H9 (cell line): Measurements from ENCODE around the gene SLC22A3. TPM values are rescaled to one million over a fixed set of nuclear protein-coding genes. Genes with fewer than 3 reads are reported as not detected.

ENCODE experiments used
- DNase-seq: peaks from one replicate; pipeline ENCODE4 v3.0.0-alpha.2; 2017
- H2AFZ ChIP-seq: one replicate; pipeline ENCODE4 v1.6.1; 2013; ENCODE audit warnings: mild to moderate bottlenecking, low read length, control low read depth, moderate library complexity
- H2AK5ac ChIP-seq: 2 replicates; pipeline ENCODE4 v1.6.1; 2013; ENCODE audit warnings: low read length, control low read depth, mixed read lengths; ENCODE audit not compliant: insufficient read length
- H2BK120ac ChIP-seq: one replicate; pipeline ENCODE4 v1.6.1; 2013; ENCODE audit warnings: low read depth, mild to moderate bottlenecking, low read length, control low read depth, inconsistent platforms; ENCODE audit not compliant: poor library complexity, severe bottlenecking
- H2BK12ac ChIP-seq: 2 replicates; pipeline ENCODE4 v1.6.1; 2013; ENCODE audit warnings: low read length, control low read depth, mixed read lengths, low read depth; ENCODE audit not compliant: insufficient read length
- H2BK15ac ChIP-seq: 2 replicates; pipeline ENCODE4 v1.6.1; 2013; ENCODE audit warnings: low read depth, low read length, control low read depth
- H2BK20ac ChIP-seq: one replicate; pipeline ENCODE4 v1.6.1; 2013; ENCODE audit warnings: low read depth, mild to moderate bottlenecking, low read length, control low read depth, inconsistent platforms; ENCODE audit not compliant: poor library complexity, severe bottlenecking
- H2BK5ac ChIP-seq: 2 replicates; pipeline ENCODE4 v1.6.1; 2013; ENCODE audit warnings: low read length, control low read depth, mixed read lengths; ENCODE audit not compliant: insufficient read length
- H3K14ac ChIP-seq: 2 replicates; pipeline ENCODE4 v1.6.1; 2013; ENCODE audit warnings: low read length, control low read depth; ENCODE audit not compliant: insufficient read depth
- H3K18ac ChIP-seq: 2 replicates; pipeline ENCODE4 v1.6.1; 2013; ENCODE audit warnings: low read depth, mild to moderate bottlenecking, mixed read lengths, low read length, control low read depth; ENCODE audit not compliant: insufficient read length
- H3K23ac ChIP-seq: 2 replicates; pipeline ENCODE4 v1.6.1; 2013; ENCODE audit warnings: low read length, control low read depth, mixed read lengths, low read depth; ENCODE audit not compliant: insufficient read length
- H3K23me2 ChIP-seq: 2 replicates; pipeline ENCODE4 v1.6.1; 2013; ENCODE audit warnings: low read depth, mild to moderate bottlenecking, mixed read lengths, low read length, control low read depth; ENCODE audit not compliant: insufficient read length, poor library complexity, severe bottlenecking
- H3K27ac ChIP-seq: 2 replicates; pipeline ENCODE4 v1.5.1; 2013; ENCODE audit warnings: low read length, control low read depth, mixed read lengths, low read depth; ENCODE audit not compliant: insufficient read length
- H3K27me3 ChIP-seq: 2 replicates; pipeline ENCODE4 v1.6.1; 2013; ENCODE audit warnings: low read length, control low read depth, inconsistent platforms; ENCODE audit not compliant: insufficient read depth
- H3K4ac ChIP-seq: 2 replicates; pipeline ENCODE4 v1.6.1; 2013; ENCODE audit warnings: low read depth, mild to moderate bottlenecking, control low read depth, inconsistent platforms, low read length, moderate library complexity
- H3K4me1 ChIP-seq: 2 replicates; pipeline ENCODE4 v1.6.1; 2013; ENCODE audit warnings: low read length, control low read depth, inconsistent platforms; ENCODE audit not compliant: insufficient read depth
- H3K4me2 ChIP-seq: 2 replicates; pipeline ENCODE4 v1.6.1; 2013; ENCODE audit warnings: low read length, control low read depth, mixed read lengths; ENCODE audit not compliant: insufficient read length, insufficient read depth
- H3K56ac ChIP-seq: 2 replicates; pipeline ENCODE4 v1.6.1; 2013; ENCODE audit warnings: low read depth, mild to moderate bottlenecking, mixed read lengths, low read length, control low read depth; ENCODE audit not compliant: insufficient read length
- H3K79me1 ChIP-seq: 2 replicates; pipeline ENCODE4 v1.6.1; 2013; ENCODE audit warnings: low read depth, mild to moderate bottlenecking, moderate library complexity, low read length, control low read depth, inconsistent platforms; ENCODE audit not compliant: insufficient read depth, poor library complexity, severe bottlenecking
- H3K79me2 ChIP-seq: 2 replicates; pipeline ENCODE4 v1.6.1; 2013; ENCODE audit warnings: low read length, control low read depth, inconsistent platforms; ENCODE audit not compliant: insufficient read depth
- H3K9ac ChIP-seq: 2 replicates; pipeline ENCODE4 v1.6.1; 2013; ENCODE audit warnings: low read length, control low read depth, mixed read lengths; ENCODE audit not compliant: insufficient read length; ENCODE audit errors: extremely low read depth
- H3K9me3 ChIP-seq: one replicate; pipeline ENCODE4 v1.6.1; 2013; ENCODE audit warnings: low read depth, low read length, inconsistent platforms; ENCODE audit not compliant: control insufficient read depth
- H3T11ph ChIP-seq: one replicate; pipeline ENCODE4 v1.6.1; 2013; ENCODE audit warnings: mild to moderate bottlenecking, low read length, control low read depth, inconsistent platforms
- H4K20me1 ChIP-seq: one replicate; pipeline ENCODE4 v1.6.1; 2013; ENCODE audit not compliant: control insufficient read depth, insufficient read length, insufficient read depth
- H4K5ac ChIP-seq: 2 replicates; pipeline ENCODE4 v1.6.1; 2013; ENCODE audit warnings: low read depth, mild to moderate bottlenecking, mixed read lengths, low read length, control low read depth; ENCODE audit not compliant: insufficient read length
- H4K8ac ChIP-seq: replicated peaks from 2 replicates; pipeline ENCODE4 v1.6.1; 2013; ENCODE audit warnings: low read length, control low read depth, mixed read lengths, low read depth; ENCODE audit not compliant: insufficient read length
- H4K91ac ChIP-seq: 2 replicates; pipeline ENCODE4 v1.6.1; 2013; ENCODE audit warnings: low read depth, mild to moderate bottlenecking, moderate library complexity, mixed read lengths, low read length, control low read depth; ENCODE audit not compliant: insufficient read length
- H3K27ac Mint-ChIP-seq, 3 experiments: 2 replicates in 2 of 3; 3 replicates in 1 of 3; pipeline ENCODE4 v1.8.0; 2020 to 2021; ENCODE audit warnings: mixed read lengths in 3 of 3, mild to moderate bottlenecking in 1 of 3, moderate library complexity in 1 of 3
- H3K27me3 Mint-ChIP-seq: 2 replicates; pipeline ENCODE4 v1.8.0; 2021; ENCODE audit warnings: low read depth, mild to moderate bottlenecking, moderate library complexity, mixed read lengths
- H3K36me3 Mint-ChIP-seq, 3 experiments: 2 replicates in 2 of 3; 3 replicates in 1 of 3; pipeline ENCODE4 v1.8.0; 2020 to 2021; ENCODE audit warnings: low read depth in 3 of 3, mixed read lengths in 3 of 3; ENCODE audit not compliant: insufficient read depth in 1 of 3
- H3K4me1 Mint-ChIP-seq, 2 experiments: 2 replicates each; pipeline ENCODE4 v1.8.0; 2020; ENCODE audit warnings: mixed read lengths in 2 of 2
- H3K4me3 Mint-ChIP-seq, 2 experiments: 2 replicates in 1 of 2; 3 replicates in 1 of 2; pipeline ENCODE4 v1.8.0; 2020 to 2021; ENCODE audit warnings: mild to moderate bottlenecking in 2 of 2, mixed read lengths in 2 of 2, moderate library complexity in 1 of 2
- H3K9me3 Mint-ChIP-seq, 2 experiments: 2 replicates in 1 of 2; 3 replicates in 1 of 2; pipeline ENCODE4 v1.8.0; 2020; ENCODE audit warnings: mild to moderate bottlenecking in 2 of 2, mixed read lengths in 2 of 2, moderate library complexity in 1 of 2
- CTCF ChIP-seq: fragments of 200-600 bp; sonication (generic); conservative IDR thresholded peaks from 3 replicates; pipeline ENCODE4 v1.8.0; 2021; ENCODE audit warnings: antibody characterized with exemption, mild to moderate bottlenecking
- WGBS: extraction: QIAGEN DNeasy Blood & Tissue Kit; methylation state at CpG from one replicate; pipeline ENCODE4 v1.1.7; 2013; ENCODE audit warnings: missing lambda C conversion rate, low lambda C conversion rate, mixed read lengths; ENCODE audit not compliant: insufficient read length; ENCODE audit errors: extremely low coverage; 5-methylcytosine and 5-hydroxymethylcytosine counted together
- total RNA-seq: library from RNA; stranded (reverse); gene quantifications from 2 replicates; pipeline ENCODE4 v1.2.1, GENCODE V29; 2021

The SLC22A3 gene
- total RNA-seq, 1 experiment from 2014 or later: 2.7 TPM

GRCh38 chr6:160300076-160300695 is 48.0 kb upstream of the SLC22A3 start:
- no peak overlapping the region for H2BK12ac ChIP-seq
- Mint-ChIP-seq H3K36me3 (peaks cover 11 to 27% (median 14%) of the 10 kb centered on the region in 3 experiments), H3K9me3 (peaks cover 21 to 25% of the 10 kb centered on the region in 2 experiments), H3K4me1 (peaks cover 12 to 28% of the 10 kb centered on the region in 2 experiments), H3K27ac (peak overlapping the region in 1 of 3 experiments; percentile 50; a peak in 1 of 7 replicates), H3K27me3 (peaks cover 1% of the 10 kb centered on the region; the same call in 1 of the 2 replicates), H3K4me3 (no peak overlapping the region)
- H3K14ac ChIP-seq: peak overlapping the region; percentile 61; the same call in 1 of the 2 replicates
- H2AK5ac ChIP-seq: no peak overlapping the region
- no peak overlapping the region for H2BK5ac ChIP-seq
- H3K79me2 ChIP-seq: no peaks in the 10 kb centered on the region
- H4K91ac ChIP-seq: no peak overlapping the region
- no peak overlapping the region for H3K9ac ChIP-seq
- H2AFZ ChIP-seq: peak overlapping the region; percentile 88
- no peak overlapping the region for H3T11ph ChIP-seq
- no peak overlapping the region for H3K4me2 ChIP-seq
- no peaks in the 10 kb centered on the region for H3K9me3 ChIP-seq
- no peak for DNase-seq
- WGBS: no CpG with 5 or more reads among the region's 15 CpGs
- H3K18ac ChIP-seq: peak overlapping the region; percentile 39
- H3K4me1 ChIP-seq: peaks cover 2% of the 10 kb centered on the region; the same call in 1 of the 2 replicates
- no peaks in the 10 kb centered on the region for H3K79me1 ChIP-seq
- no peak overlapping the region for H2BK120ac ChIP-seq
- no peak for TF ChIP-seq CTCF
- H3K23me2 ChIP-seq: peaks cover 4% of the 10 kb centered on the region
- H4K20me1 ChIP-seq: no peaks in the 10 kb centered on the region
- no peak overlapping the region for H2BK15ac ChIP-seq
- no peak overlapping the region for H3K56ac ChIP-seq
- no peaks in the 10 kb centered on the region for H3K27me3 ChIP-seq
- no peak overlapping the region for H3K23ac ChIP-seq
- H4K8ac ChIP-seq: peak overlapping the region; percentile 39
- H4K5ac ChIP-seq: no peak overlapping the region
- H2BK20ac ChIP-seq: no peak overlapping the region
- H3K4ac ChIP-seq: no peak overlapping the region
- H3K27ac ChIP-seq: no peak overlapping the region
